M059J (cell line): ENCODE data around the gene LHFPL2. TPM values are rescaled to one million over a fixed set of nuclear protein-coding genes. Genes with fewer than 3 reads are reported as not detected.

Experiments
- DNase-seq: peaks from one replicate; pipeline ENCODE4 v3.0.0-alpha.2; 2012; ENCODE audit warnings: low read depth
- total RNA-seq: library from RNA; depleted of rRNA; stranded (reverse); fragments of >200 nt; shearing (Covaris generic); gene quantifications from 2 replicates; pipeline ENCODE4 v1.2.3, GENCODE V29; 2014

The LHFPL2 gene
- total RNA-seq, 1 experiment from 2014 or later = 29.6 TPM

DNA sequence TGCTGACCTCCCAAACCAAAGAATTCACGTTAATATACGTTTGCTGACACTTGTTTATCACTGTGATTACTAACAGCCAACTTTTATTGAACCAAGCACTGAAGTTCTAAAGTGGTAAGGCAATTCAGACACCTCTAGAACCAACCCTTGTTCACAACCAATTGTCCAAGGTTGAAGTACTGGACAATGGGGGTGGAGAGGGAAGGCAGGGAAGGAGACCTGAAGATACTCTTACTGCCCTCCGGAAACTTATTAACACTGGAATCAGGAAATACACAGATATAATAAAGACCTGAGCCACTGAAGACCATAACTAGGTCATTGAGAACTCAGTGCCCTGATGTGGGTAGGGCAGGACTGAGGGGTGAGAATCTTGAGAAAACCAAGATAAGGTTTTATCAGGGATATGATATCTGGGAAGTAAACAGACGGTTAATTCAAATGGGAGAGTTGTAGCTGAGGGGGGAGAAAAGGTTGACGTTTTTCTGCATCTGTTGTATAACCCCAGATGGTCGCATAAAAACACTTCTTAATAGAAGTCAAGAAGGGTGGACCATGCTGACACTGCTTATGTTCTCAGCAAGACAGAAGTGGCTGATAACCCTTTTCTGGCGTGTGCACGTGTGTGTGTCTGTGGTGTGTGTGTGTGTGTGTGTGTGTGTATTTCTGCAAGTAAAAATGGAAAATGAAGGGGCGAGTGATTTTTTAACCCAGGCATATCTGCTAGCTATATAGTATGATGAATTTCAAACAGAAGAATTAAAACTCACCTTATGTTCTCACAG is 125.9 kb downstream of the LHFPL2 start:
- DNase-seq = no peak

DNA sequence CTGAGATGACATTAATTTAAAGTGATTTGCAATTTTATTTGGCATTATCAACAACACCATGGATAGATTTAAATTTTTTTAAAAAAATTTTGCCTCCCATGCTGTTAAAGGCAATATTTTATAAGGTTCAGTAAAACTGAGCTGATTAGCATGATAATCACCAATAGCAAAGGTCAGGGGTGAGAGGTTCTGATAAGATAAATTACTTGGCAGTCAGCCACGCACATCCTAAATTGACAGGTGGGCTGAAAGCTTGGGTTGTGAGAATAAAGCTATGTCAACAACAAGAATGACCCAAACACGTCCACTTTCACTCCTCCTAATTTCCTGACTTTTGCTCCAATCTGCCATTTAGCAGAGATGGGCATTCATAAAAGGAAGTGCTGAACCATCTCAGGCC is 127.1 kb downstream of the LHFPL2 start:
- DNase-seq = no peak

DNA sequence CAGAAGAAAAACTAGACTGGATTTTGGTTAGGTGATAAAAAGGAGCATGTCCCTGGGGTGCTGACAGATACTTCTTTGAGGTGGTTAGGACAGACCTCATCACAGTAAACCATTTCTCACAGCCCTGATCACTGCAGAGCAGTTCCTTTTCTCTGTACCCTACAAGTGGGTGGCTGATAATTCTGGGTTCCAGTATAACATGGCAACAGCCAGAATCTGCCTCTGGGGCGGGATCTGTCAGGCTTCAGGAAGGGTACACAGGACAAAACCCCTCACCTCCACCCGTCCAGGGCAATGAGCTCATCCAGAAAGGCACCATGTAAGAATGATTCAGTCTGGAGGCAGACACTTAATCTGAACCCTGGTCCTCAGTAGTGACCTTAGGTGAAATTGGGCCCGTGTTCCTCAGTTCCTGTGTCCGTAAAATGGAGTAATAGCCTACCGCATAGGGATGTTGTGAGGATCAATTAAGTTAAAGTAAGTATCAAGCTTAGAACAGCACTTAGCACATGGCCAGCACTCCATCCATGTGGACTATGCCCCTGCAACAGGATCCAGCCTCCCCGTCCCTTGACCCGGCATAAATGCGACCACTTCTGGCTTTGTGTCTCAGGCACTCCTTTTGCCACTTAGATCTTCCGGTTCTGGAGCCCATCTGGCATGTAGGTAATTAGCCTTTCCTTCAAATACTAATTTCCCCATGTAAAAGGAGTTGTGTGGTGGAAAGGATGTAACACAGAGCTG is 129.2 kb downstream of the LHFPL2 start:
- peak; percentile 64 for DNase-seq

DNA sequence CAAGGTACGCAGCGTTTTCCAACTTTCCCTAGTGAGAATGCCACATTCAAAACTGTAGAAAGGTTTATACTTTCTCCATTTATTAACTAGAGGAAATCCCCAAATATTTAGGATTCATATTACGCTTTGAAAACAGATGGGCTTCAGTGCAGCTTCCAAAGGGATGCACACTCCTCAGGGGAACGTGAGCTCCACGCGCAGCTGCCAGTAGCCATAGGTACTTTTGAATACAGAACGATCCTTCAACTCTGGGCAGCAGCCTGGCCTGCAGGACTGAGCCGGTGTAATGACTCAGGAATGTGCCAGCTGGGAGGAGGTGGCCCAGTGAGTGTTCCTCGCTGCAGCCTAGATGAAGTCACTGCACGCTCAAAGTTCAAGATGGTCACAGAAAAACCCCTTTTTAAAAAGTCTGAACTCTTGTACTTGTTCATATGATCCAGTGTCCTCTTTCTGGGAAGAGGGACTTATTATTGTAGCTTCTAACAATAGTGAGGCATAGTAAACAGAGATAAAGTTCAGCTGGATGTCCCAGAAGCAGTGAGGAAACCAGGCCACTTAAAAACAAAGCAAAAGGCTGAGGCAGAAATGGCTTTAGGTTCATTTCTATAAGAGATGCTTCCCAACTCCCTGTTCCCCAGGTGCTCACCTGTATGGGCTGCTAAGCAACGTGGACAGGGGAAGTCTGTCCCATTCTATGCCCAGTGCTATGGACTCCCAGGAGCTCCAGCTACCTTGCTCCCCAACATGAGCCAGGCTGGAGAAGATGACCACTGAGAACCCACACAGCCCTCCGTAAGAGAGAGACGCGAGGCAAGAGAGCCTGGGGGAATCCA is 130.0 kb downstream of the LHFPL2 start:
- DNase-seq = peak; percentile 89

DNA sequence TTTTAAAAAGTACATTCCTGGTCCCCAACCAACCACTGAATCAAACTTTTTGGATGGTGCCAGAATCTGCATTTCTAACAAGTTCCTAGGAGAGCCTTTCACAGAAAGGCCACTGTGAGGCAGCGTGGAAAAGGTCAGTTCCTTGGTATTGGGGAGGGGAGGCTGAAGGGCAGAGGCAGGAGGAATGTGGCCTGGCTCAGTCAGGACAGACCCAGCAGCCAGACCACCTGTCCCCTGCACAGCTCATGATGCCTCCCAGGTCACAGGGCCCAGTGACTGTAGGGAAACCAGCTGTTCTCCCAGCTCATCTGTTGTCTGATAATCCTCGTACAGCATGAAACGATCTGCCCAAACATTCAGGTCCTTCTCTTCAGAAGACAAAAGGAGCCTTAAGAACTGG is 132.9 kb downstream of the LHFPL2 start:
- no peak for DNase-seq

DNA sequence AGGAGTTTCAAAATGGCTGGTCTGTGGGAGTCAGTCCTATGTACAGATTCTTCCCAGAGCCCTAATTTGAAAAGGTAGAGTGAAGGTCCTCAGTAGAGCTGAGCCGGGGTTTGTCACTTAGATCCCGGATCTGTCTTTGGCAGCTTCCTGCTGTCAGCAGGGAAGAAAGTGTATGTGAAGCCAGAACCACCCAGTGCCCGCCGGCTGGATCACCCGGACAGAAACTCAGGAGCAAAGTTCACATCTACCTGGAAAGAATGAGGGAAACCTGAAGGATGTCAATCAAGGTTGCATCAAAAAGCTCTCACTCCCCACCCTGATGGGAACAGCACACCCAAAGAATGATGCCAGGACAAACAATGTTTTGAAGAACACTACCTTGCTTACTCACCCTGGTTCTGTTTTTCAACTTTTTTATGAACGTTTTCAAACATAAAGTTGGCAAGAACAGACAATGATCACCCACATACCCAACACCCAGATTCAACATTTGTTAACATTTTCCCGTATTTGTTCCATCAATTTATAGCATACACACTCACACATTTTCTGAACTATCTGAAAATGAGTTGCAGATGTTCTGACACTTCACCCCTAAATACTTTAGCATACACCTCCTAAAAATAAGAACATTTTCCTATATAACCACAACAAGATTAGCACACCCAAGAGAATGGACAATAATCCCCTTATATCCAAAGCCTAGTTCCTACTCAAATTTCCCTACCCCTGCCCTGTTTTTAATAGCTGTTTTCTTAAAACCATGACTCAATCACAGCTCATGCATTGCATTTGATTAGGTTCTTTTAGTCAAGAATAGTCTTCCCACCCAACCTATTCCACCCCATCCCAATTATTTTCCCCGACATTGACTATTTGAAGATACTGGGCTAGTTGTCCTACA is 133.9 kb downstream of the LHFPL2 start:
- DNase-seq = no peak

DNA sequence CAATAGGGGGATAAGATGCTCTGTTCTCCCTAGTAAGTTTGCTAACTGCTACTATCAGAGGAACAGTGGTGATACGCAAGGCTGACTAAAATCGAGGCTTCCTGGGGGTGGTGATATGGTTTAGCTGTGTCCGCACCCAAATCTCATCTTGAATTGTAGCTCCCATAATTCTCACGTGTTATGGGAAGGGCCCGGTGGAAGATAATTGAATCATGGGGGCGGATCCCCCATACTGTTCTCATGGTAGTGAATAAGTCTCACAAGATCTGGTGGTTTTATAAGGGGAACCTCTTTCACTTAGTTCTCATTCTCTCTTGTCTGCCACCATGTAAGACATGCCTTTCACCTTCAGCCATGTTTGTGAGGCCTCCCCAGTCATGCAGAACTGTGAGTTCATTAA is 135.1 kb downstream of the LHFPL2 start:
- DNase-seq = no peak

DNA sequence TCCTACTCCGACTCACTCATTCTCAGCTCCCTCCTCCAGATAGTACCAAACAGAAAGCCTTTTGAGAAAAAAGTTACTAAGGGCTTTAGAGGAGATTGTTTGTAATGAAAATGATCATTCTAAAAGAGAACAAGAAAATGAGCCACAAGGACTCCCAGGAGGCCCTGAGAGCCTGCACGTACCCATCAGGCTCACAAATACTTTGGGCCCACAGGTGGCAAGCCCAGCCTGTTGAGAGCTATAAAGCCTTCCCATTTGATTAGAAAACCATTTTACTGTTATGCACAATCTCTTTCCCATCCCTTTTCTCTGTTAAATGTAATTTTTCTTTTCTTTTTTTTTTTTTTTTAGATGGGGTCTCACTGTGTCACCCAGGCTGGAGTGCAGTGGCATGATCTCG is 136.1 kb downstream of the LHFPL2 start:
- DNase-seq = no peak

DNA sequence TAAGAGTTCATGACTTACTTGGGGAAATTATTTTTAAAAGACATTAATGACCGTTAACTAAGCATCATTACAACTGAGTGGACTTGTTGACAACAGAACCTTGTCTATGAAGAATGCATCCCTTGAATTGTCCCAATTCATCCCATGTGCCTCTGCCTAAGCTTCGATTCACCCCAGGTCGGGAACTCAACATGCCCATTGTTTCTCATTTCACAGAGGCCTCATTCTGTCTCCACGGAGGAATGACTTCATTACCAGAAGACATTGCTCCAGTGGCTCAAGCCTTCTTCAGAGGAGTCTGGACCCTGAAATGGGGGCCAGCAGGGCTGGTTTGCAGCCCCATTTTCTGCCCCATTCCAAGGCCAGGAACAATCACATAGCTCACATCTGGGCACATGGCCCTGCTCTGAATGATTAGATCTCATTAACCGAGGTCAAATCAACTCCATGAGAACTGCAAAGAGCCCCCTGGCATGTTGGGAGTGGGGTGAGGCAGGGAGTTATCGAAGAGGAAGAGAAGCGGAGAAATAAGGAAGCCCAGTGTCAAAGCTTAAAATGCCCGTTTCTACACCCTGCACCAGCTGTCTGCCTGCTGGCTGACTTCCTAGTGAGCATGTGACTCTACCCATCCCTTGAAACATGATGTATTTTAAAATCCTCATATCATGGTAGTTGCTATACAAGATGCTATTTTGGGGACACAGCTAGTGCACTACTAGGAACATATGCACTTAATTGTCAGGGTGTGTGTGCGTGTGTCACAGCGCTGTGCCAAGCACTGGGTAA is 137.3 kb downstream of the LHFPL2 start:
- no peak for DNase-seq

DNA sequence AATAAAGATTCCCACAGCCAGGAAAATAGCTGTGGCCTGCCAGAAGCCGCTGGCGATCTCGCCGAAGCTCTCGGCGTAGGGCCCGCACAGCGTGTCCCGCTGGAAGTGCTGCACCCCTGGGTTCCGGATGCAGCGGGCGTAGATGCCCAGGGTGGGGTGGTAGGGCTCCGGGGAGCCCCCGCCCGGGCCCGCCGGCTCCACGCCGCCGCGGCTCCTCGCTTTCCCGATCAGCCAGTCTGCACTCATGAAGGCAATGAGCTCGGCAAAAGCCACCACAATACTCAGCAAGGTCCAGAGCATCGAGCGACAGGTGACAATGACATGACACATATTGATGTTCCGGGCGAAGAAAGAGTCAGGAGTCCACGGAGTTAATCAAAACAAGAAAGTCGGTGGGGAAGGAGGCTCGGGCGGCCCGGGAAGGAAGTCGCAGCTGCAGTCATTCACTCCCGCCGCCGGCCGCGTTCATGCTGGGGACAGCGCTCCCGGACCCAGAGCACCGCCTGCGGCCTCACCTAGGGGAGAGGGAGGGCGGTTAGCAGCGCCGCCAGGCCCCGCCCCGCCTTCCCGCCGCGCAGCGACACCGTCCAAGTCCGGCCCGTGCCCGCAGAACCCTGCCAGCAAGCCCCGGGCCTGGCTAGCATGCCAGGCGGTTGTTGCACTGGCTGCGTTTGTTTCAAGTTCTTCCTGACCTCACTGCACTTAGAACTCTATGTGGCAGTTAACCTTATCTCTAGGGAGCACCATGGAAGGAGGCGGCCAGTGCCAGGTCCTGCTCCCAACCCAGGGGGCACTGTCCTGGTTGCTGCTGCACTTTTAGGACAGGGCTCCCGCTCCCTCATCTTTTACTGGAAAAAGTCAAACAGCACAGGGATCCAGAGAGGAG is 138.4 kb downstream of the LHFPL2 start:
- no peak for DNase-seq

DNA sequence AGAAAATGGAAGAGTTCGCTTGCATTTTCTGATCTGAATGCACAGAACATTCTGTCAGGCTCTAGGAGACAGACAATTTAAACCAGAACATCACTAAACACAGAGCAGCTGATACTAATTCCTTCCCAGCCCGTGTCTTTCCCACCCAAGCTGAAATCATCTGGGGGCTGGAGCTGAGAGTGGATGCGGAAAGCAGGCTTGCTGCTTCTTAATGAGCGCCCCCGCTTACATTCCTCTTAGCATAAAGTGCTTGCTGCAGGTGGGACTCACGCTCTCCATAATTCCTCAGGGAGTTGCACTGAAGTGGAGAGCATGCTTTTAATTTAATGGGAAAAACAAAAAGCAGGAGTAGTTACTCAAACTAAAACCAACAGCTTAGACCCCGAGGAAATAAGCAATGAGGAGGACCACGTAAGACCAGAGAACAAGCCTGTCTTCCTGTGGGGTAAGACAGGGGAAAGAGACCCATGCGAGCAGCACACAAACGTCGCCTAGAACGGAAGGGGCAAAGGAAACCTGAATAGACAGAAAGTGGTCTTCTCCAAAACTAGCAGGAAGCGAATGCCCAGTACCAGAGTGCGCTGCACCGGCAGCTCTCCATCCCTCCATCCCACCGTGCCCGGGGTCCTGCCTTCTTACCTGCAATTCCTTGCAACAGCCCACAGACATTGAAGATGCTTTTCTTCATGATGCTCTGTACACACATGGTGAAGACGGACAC is 139.3 kb downstream of the LHFPL2 start:
- DNase-seq = no peak

DNA sequence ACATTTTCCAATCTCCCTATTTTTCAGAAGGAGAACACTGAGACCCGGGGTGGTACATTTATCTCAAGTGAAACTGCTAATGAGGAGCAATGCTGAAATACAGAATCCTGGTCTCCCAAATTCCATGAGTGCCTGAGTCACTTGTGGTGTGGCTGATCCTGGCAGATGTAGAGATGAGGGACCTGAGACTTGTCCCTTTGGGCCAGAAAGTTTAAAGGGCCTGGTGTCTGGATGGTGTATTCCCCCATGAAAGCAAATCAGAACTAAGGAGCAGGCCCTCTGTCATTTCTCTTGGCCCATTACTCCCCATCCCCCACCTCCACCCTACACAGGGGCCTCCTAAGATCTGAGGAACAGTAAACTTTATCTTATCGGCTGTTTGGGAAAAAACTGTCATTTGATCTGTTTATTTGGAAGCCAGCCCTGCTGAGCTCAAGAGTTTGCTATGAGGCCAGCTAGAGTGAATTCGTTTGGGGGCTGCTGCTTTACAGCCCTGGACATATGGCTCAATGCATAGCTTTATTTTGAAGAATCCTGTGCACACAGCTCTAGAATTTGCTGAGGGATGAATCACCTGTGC is 140.3 kb downstream of the LHFPL2 start:
- peak; percentile 73 for DNase-seq

DNA sequence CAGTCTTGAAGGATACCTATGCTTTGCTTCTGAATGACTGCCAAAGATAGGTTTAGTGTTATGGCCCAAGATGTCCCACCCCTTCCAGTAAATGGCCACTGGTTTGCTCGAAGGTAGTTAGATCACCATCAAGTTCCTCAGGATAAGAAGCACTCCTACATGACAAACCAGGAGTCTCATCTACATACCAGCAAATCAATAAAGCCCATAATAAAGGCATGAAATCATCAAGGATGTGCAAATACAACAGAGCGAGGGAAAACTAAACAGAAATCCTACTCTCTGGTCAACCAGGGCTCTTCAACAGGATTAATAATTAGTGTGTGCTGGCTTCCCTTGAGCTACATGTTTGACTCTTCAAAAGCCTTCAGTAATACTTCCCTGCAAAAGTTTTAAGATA is 141.0 kb downstream of the LHFPL2 start:
- DNase-seq = no peak

DNA sequence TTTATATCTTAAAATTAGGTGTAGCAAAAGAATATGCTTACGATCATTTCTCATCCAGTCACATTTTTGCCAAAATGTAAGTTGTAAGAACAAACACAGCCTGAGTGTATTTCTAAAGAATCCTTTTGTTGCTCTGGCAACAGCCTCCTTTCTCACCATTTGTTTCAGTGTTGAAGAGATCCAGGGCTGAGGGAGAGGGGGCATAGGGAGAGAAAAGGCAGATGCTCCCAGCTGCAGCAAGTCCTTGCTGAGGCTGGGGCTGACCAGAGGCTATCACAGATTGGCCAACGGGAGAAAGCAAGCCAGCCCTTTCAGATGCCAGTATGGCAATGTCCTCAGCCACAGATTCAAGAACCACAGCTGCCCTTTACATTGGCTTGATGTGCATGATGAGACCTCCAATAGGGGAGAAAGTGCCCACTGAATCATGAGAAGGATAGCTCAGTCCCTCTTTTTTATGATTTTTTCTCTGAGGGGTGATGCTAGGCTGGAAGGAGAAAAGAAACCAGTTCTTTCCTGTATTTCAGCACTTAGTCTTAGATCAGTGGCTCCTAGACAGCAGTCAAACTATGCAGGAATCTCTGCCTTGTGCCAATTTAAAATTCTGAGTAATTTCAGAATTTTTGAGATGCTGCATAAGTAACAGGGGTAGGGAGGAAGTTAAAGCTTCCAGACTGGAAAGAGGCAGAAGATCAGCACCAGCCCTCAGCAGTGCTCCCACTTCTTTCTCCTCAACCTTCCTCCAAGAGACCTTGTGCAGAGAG is 142.1 kb downstream of the LHFPL2 start:
- no peak for DNase-seq

DNA sequence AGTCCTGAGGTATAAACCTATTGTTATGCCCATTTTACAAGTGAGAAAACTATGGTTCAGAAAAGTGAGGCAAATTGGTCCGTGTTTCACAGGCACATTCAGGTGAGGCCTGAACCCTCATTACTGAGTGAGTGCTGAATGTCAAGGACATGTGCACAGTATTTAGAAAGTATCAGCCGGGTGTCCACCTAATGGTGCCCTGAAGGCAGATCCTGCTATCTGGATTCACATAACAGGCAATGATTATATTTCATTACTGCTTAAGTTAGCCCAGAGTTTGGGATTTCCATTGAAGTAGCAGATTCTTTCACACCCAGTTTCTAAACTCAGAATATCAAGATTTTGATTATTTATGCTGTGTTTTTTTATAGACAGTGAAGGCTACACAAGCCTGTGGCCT is 142.7 kb downstream of the LHFPL2 start:
- no peak for DNase-seq

DNA sequence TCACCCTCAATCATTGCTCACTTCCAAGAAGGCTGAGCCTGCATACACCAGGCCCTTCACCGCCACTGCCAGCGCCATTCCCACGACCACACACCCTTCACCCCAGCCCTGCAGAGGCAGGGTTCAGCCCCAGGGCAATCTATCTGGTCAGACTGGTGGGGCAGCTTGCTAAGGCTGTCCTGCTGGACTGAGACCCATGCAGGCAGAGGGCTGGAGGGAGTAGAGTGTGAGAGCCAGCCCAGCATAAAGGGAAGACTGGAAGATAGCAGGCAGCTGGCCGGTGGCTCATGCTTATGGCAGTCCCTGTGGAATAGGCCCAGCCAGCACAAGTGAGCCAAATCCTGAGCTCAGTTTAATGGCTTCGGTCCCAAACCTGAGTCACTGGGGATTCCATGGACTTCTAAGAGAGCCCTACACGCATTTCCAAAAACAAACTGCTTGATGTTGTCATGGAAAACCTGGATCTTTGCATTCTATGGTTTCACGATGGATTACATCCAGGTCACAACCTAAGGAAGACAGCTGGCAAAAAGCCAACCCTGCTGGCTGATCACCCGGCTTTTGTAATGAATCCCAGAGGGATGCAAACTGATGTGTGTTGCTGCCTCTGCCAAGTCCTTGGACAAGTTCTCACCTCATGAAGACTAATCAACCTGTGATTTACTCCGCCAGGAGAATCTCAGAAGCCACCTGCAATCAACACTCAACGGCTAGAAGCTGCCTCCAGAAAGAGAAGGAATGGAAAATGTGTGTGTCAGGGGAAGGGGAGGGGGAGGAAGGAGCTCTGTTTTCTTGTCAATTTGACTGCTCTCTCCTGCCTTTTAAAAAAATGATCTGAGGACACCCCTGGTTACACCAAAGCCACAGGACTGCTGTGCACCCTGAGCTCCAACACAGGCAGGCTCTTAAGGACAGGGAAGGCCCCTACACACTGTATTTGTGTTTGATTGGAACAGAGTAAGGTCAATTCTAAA is 143.6 kb downstream of the LHFPL2 start:
- peak; percentile 99 for DNase-seq
